Keratinocyte (primary cell): ENCODE results near the gene VRTN. TPM values are rescaled to one million over a fixed set of nuclear protein-coding genes. Genes with fewer than 3 reads are reported as not detected.

Source experiments
- DNase-seq: peaks from one replicate; pipeline ENCODE4 v3.0.0-alpha.2; 2011; ENCODE audit warnings: low read depth, missing footprints, low spot score
- FAIRE-seq: peaks from 2 replicates; lab custom pipeline; 2011; peaks lifted over from hg19 to GRCh38; lab: Jason Lieb, UNC
- H2AFZ ChIP-seq: 2 replicates; pipeline ENCODE4 v1.6.0; 2012; ENCODE audit warnings: low read length, control low read depth, inconsistent platforms; ENCODE audit not compliant: control insufficient read depth
- H3K27ac ChIP-seq: 2 replicates; pipeline ENCODE4 v1.5.1; 2011; ENCODE audit warnings: low read length; ENCODE audit not compliant: control insufficient read depth, insufficient read depth
- H3K27me3 ChIP-seq: 3 replicates; pipeline ENCODE4 v1.6.0; 2011; ENCODE audit warnings: low read length; ENCODE audit not compliant: control insufficient read depth, insufficient read depth; ENCODE audit errors: extremely low read depth
- H3K36me3 ChIP-seq, 2 experiments: 2 replicates in 1 of 2; 3 replicates in 1 of 2; pipeline ENCODE4 v1.5.1; 2011; ENCODE audit warnings: low read length in 2 of 2, mild to moderate bottlenecking in 1 of 2; ENCODE audit not compliant: control insufficient read depth in 2 of 2, insufficient read depth in 2 of 2; ENCODE audit errors: extremely low read depth in 1 of 2
- H3K4me1 ChIP-seq: 3 replicates; pipeline ENCODE4 v1.5.1; 2011; ENCODE audit warnings: low read length; ENCODE audit not compliant: control insufficient read depth, insufficient read depth; ENCODE audit errors: extremely low read depth
- H3K4me2 ChIP-seq: 3 replicates; pipeline ENCODE4 v1.6.0; 2011; ENCODE audit warnings: low read depth, low read length; ENCODE audit not compliant: control insufficient read depth, insufficient read depth; ENCODE audit errors: extremely low read depth
- H3K4me3 ChIP-seq, 3 experiments: fragments of 200-600 bp in 1 of 3; sonication (generic) in 1 of 3; 2 replicates in 2 of 3; 3 replicates in 1 of 3; pipeline ENCODE4 v1.5.1; 2011 to 2016; ENCODE audit warnings: low read length in 3 of 3, mild to moderate bottlenecking in 3 of 3, control low read depth in 2 of 3, inconsistent platforms in 1 of 3, low read depth in 1 of 3, mixed read lengths in 1 of 3, mixed run types in 1 of 3, moderate library complexity in 1 of 3; ENCODE audit not compliant: control insufficient read depth in 2 of 3, insufficient read depth in 2 of 3; ENCODE audit errors: extremely low read depth in 1 of 3
- H3K79me2 ChIP-seq: 2 replicates; pipeline ENCODE4 v1.6.0; 2012; ENCODE audit warnings: low read length; ENCODE audit not compliant: control insufficient read depth, insufficient read depth
- H3K9ac ChIP-seq: 3 replicates; pipeline ENCODE4 v1.6.0; 2011; ENCODE audit warnings: low read length; ENCODE audit not compliant: control insufficient read depth, insufficient read depth; ENCODE audit errors: extremely low read depth
- H3K9me1 ChIP-seq: 3 replicates; pipeline ENCODE4 v1.6.0; 2011; ENCODE audit warnings: low read length; ENCODE audit not compliant: control insufficient read depth, insufficient read depth; ENCODE audit errors: extremely low read depth
- H3K9me3 ChIP-seq: 2 replicates; pipeline ENCODE4 v1.5.1; 2012; ENCODE audit warnings: low read depth, low read length; ENCODE audit not compliant: control insufficient read depth
- H4K20me1 ChIP-seq: 3 replicates; pipeline ENCODE4 v1.6.0; 2011; ENCODE audit warnings: low read length; ENCODE audit not compliant: control insufficient read depth, insufficient read depth; ENCODE audit errors: extremely low read depth
- CTCF ChIP-seq, 3 experiments: IDR thresholded peaks in 1 of 3; conservative IDR thresholded peaks in 1 of 3; optimal IDR thresholded peaks in 1 of 3; 2 replicates in 2 of 3; 3 replicates in 1 of 3; pipeline versions ENCODE3 to v1.5.1; 2011; ENCODE audit warnings: low read length in 3 of 3, mild to moderate bottlenecking in 3 of 3, moderate library complexity in 2 of 3, control low read depth in 1 of 3, inconsistent platforms in 1 of 3; ENCODE audit not compliant: insufficient read depth in 2 of 3; ENCODE audit errors: extremely low read depth in 1 of 3
- EZH2 ChIP-seq: IDR thresholded peaks from one replicate; pipeline ENCODE4 v1.6.1; 2012; ENCODE audit warnings: inconsistent platforms, mild to moderate bottlenecking, low read length, moderate library complexity
- dilution Hi-C: fragments of 300-500 bp; cut with MboI; formaldehyde crosslinking; loops from one replicate; pipeline ENCODE4 v1.7.0; 2020; ENCODE audit warnings: low sequenced_read_pairs; ENCODE audit not compliant: extremely low pct_ligation_motif_present
- polyA plus RNA-seq, 5 experiments: library from polyadenylated mRNA; depleted of rRNA in 3 of 5; stranded (reverse) in 3 of 5; stranded (forward) in 1 of 5; unstranded in 1 of 5; fragments of >200 nt; gene quantifications; 1 replicate in 1 of 5; 2 replicates in 3 of 5; 3 replicates in 1 of 5; pipeline versions ENCODE4 v1.2.1 to v1.2.3, GENCODE V29; 2011 to 2012; ENCODE audit warnings: missing spikeins in 2 of 5, low read depth in 1 of 5, low replicate concordance in 1 of 5

VRTN gene
- polyA plus RNA-seq, 1 donor (not counting 4 experiments of a cell fraction or from before 2014, with no cell fraction given): not detected

GRCh38 chr14:74395094-74395493, 46.8 kb downstream of the VRTN start:
- Histone ChIP-seq H3K36me3 (no peaks in the 10 kb centered on the region), H2AFZ (no peak overlapping the region), H3K27me3 (peaks cover 37% of the 10 kb centered on the region), H3K9me3 (no peaks in the 10 kb centered on the region), H3K4me3 (no peak overlapping the region), H3K27ac (no peak overlapping the region), H3K9ac (no peak overlapping the region), H3K4me2 (no peak overlapping the region), H4K20me1 (no peaks in the 10 kb centered on the region), H3K79me2 (no peaks in the 10 kb centered on the region), H3K4me1 (no peaks in the 10 kb centered on the region), H3K9me1 (no peaks in the 10 kb centered on the region)
- no peak for DNase-seq
- dilution Hi-C loops: no loop called here
- no peak for FAIRE-seq
- no peak for TF ChIP-seq EZH2
- no peak for TF ChIP-seq CTCF (optimal IDR thresholded peaks at IDR 0.05 in 1 of 3, IDR thresholded peaks at IDR 0.05 in 1 of 3, conservative IDR thresholded peaks at IDR 0.05 in 1 of 3; ENCODE audit: extremely low read depth in 1 of 3, insufficient read depth in 2 of 3, low read length in 3 of 3)

GRCh38 chr14:74400031-74400685, 51.9 kb downstream of the VRTN start:
- no peaks in the 10 kb centered on the region for H3K79me2 ChIP-seq
- H3K36me3 ChIP-seq: no peaks in the 10 kb centered on the region
- FAIRE-seq: no peak
- no peak overlapping the region for H3K4me3 ChIP-seq
- no peak overlapping the region for H3K27ac ChIP-seq
- H3K27me3 ChIP-seq: peaks cover 48% of the 10 kb centered on the region
- no peaks in the 10 kb centered on the region for H4K20me1 ChIP-seq
- H3K9me3 ChIP-seq: no peaks in the 10 kb centered on the region
- H3K9me1 ChIP-seq: no peaks in the 10 kb centered on the region
- no peak for DNase-seq
- dilution Hi-C loops: no loop called here
- no peak overlapping the region for H2AFZ ChIP-seq
- no peak overlapping the region for H3K9ac ChIP-seq
- TF ChIP-seq CTCF (optimal IDR thresholded peaks at IDR 0.05 in 1 of 3, IDR thresholded peaks at IDR 0.05 in 1 of 3, conservative IDR thresholded peaks at IDR 0.05 in 1 of 3; ENCODE audit: extremely low read depth in 1 of 3, insufficient read depth in 2 of 3, low read length in 3 of 3) (peak in 1 of 3 experiments; percentile 15), EZH2 (no peak)
- H3K4me1 ChIP-seq: peaks cover 9% of the 10 kb centered on the region
- H3K4me2 ChIP-seq: no peak overlapping the region
